ENCODE measurements around the gene ANGEL2.

DNA sequence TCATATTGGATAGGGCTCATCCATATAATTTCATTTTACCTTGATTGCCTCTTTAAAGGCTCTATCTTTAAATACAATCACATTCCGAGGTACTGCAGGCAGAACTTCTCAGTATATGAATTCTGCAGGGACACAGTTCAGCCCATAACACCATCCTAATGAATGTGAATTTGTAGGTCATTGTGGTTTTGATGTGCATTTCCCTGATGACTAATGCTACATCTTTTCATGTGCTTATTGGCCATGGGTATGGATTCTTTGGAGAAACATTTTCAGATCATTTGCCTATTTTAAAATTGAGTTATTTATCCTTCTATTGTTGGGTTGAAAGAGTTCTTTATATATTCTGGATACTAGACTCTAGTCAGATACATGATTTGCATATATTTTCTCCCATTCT is 25.8 kb upstream of the ANGEL2 start:
- TF ChIP-seq, protein P1, sequence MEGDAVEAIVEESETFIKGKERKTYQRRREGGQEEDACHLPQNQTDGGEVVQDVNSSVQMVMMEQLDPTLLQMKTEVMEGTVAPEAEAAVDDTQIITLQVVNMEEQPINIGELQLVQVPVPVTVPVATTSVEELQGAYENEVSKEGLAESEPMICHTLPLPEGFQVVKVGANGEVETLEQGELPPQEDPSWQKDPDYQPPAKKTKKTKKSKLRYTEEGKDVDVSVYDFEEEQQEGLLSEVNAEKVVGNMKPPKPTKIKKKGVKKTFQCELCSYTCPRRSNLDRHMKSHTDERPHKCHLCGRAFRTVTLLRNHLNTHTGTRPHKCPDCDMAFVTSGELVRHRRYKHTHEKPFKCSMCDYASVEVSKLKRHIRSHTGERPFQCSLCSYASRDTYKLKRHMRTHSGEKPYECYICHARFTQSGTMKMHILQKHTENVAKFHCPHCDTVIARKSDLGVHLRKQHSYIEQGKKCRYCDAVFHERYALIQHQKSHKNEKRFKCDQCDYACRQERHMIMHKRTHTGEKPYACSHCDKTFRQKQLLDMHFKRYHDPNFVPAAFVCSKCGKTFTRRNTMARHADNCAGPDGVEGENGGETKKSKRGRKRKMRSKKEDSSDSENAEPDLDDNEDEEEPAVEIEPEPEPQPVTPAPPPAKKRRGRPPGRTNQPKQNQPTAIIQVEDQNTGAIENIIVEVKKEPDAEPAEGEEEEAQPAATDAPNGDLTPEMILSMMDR (conservative IDR thresholded peaks at IDR 0.05 in 1 of 2, IDR thresholded peaks at IDR 0.05 in 1 of 2; ENCODE audit: extremely low read depth in 1 of 2, insufficient read depth in 1 of 2, low read depth in 1 of 2, low read length in 2 of 2) = no peak
- TF ChIP-seq EZH2 (IDR thresholded peaks at IDR 0.05; ENCODE audit: borderline replicate concordance, low read length) = no peak

Measured in mammary epithelial cell (primary cell).